ENCODE results near the gene CTRB2.
"Not testable (repeated sequence)": the region's sequence is repeated elsewhere in the genome, so short reads cannot be mapped to it uniquely, and the experiment has no call there.

CTRB2 gene

GRCh38 chr16:75225678-75226515 lies 18.9 kb upstream of the CTRB2 start:
- no peak for DNase-seq

DNA sequence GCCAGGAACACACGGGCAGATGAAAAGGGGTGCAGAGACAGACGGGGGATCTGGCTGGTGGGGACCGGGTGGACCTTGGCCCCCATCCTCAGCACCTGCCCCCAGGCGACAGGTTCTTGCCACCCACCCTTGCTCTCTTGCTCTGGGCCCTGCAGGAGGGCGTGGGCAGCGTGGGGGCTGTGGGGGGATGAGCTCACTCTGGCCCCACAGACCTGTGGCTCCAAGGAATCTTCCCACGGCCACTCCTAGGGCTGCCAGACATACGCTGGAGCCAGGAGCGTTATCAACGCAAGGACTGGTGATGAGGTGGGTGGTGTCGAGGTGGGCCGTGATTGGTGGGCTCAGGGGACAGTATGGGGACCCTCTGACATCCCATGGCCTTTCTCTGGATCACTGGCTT lies 18.1 kb upstream of the CTRB2 start:
- no peak for DNase-seq

DNA sequence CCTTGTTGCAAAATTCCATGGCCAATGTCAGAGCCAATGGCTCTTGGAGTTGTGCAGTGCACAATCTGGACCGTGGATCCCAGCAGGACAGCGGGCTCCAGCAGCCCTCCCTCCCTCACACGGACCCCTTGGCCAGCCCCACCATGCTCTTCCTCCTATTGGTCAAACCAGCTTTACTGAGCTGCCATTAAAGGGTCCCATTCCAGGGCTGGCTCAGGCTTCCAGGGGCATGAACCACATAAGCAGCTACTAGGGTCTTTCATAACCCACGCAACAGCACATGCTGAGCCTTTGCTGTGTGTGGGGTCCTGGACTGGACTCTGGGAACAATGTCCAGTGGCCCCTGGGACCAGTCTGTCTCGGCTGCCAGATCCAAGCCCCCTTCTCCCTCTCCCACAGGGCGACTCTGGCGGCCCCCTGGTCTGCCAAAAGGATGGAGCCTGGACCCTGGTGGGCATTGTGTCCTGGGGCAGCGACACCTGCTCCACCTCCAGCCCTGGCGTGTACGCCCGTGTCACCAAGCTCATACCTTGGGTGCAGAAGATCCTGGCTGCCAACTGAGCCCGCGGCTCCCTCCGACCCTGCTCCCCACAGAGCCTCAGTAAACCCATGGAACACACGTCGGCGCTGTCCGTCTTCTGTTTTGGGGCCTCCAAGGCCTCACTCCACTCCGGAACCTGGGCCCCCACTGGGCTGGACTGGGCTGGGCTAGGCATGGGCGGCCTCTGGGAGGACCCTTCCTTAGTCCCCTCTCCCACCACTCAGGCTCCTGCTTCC lies 17.5 kb upstream of the CTRB2 start:
- DNase-seq: no peak

- DNase-seq: not testable (repeated sequence)
Observed at GRCh38 chr16:75223129-75223528, 16.2 kb upstream of the CTRB2 start.

DNA sequence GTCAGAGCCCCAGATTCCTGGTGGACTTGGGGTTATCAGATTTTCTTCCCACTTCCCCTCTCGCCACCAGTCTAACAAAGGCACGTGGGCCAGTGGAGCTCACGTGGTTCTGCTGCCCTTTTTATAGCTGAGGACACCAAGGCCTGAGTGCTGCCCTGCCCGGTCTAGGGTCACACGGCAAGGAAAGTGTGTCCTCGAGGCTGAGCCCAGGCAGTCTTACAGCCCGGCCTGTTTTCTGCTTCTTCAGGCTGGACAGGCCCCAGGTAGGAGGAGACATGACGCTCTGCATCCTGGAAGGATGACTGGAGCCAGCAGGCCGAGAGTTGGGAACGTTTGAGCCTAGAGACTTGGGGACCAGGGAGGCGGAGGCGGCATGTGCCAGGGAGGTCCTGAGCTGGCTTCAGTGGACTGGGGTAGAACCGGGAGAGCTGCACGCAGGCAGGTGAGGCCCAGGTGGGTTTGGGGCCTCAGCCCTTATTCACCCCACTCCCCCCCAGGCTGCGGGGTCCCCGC lies 15.4 kb upstream of the CTRB2 start:
- DNase-seq: no peak

DNA sequence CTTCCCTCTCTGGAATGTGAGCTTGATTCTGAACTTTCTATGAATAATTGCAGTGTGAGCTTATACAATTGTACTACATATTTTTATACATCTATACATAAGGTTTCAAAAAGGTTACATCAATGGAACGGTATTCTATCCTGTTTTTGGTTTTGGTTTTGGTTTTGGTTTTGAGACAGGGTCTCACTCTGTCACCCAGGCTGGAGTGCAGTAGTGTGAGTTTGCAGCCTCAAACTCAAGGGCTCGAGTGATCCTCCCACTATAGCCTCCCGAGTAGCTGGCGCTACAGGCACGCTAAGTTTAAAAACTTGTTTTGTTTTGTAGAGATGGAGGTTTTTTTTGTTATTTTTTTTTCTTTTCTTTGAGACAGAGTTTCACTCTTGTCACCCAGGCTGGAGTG lies 12.9 kb upstream of the CTRB2 start:
- no peak for DNase-seq

- DNase-seq: no peak
Observed at GRCh38 chr16:75219088-75219487, 12.1 kb upstream of the CTRB2 start.

DNA sequence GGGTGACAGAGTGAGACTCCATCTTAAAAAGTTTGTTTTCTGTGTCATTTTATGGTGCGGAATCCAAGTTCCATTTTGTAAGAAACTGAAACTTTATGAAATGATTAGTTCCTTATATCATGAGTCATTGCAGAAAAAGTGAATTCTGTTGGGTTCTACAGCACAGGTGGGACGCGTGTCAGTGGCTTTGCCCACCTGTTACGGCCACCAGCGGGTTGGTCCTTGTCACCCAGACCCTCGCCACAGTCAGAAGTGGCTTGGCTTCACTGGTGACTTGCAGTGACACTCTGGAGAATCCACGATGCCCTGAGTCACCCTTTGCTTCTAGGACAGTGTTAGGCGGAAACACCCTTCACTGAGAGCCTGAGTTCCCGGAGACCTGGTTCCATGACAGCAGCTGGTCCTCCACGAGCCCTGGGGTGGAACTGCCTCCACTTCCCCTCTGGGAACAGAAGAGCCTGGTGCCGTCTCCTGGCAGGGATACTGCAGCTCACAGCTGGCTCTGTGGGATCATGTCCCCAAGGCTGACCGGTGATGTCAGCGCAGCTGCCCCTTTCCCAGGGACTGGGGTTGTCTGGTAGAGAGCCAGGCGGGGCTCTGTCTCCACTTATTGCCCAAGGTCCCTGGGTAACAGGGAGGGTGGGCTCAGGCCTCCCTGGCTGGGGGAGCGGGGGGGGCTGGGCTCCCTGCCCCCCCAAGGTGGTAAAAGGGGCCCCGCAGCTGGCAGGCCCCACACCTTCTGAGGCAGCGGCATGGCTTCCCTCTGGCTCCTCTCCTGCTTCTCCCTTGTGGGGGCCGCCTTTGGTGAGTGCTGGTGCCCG lies 11.5 kb upstream of the CTRB2 start, which contains the start of gene CTRB1:
Gene CTRB1, plus strand, starts transcription at position 733 of the 821 bp plus-strand sequence. Its CDS starts 20 bp downstream, at position 753.
- no peak for DNase-seq

DNA sequence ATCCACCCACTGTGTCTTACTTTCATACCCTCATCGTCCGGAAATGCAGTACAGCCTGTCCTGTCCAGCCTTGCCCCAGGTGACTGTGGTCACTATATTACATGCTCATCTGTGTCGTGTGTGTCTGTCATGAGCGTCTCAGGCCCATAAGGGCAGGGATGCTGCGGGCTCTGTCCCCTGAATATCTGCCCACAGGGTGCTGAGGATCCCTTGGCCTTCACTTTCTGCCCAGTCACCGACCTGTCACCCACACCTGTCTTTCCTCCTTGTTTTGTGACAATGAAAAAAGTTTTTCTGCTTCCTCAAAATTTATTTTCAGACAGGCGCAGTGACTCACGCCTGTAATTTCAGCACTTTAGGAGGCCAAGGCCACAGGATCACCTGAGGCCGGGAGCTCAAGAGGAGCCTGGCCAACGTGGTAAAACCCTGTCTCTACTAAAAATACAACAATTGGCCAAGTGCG lies 10.5 kb upstream of the CTRB2 start:
- no peak for DNase-seq

DNA sequence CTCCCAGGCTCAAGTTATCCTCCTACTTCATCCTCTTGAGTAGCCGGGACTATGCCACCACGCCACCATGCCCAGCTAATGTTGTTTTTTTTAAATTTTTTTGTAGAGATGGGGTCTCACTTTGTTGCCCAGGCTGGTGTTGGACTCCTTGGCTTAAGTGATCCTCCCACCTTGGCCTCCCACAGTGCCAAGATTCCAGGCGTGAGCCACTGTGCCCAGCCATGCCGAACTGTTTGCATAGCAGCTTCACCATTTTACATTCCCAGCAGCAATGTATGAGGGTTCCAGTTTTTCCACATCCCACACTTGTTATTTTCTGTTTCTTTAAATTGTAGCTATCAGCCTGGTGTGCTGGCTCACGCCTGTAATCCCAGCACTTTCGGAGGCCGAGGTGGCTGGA lies 9.6 kb upstream of the CTRB2 start:
- DNase-seq: no peak

DNA sequence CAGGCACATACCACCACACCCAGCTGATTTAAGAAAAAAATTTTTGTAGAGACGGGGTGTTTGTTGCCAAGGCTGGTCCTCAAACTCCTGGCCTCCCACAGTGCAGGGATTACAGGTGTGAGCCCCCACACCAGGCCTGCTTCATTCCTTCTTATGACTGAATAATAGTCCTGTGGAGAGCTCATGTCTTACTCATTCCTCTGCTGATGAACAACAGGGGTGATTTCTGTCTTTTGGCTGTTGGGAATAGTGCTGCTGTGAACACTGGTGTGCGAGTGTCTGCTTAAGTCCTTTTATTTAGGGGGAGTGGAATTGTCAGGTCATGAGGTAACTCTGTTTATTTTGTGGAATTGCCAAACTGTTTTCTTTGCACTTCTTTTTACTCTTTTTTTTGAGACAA lies 9.2 kb upstream of the CTRB2 start:
- no peak for DNase-seq

GRCh38 chr16:75211286-75211685 lies 4.3 kb upstream of the CTRB2 start:
- not testable (repeated sequence) for DNase-seq

- DNase-seq: no peak
Observed at GRCh38 chr16:75209944-75210343, 3.0 kb upstream of the CTRB2 start.

DNA sequence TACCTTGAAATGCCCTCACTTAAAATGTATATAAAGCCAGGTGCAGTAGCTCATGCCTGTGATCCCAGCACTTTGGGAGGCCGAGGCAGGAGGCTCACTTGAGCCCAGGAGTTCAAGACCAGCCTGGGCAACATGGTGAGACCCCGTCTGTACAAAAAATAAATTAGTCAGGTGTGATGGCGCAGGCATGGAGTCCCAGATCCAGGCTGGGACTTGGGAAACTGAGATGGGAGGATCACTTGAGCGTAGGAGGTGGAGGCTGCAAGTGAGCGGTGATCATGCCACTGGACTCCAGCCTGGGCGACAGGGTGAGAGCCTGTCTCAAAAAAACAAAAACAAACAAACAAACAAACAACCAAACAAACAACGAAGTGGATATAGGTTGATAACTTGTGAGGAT lies 2.6 kb upstream of the CTRB2 start:
- DNase-seq: not testable (repeated sequence)

GRCh38 chr16:75208861-75209505 lies 2.0 kb upstream of the CTRB2 start:
- DNase-seq: no peak

DNA sequence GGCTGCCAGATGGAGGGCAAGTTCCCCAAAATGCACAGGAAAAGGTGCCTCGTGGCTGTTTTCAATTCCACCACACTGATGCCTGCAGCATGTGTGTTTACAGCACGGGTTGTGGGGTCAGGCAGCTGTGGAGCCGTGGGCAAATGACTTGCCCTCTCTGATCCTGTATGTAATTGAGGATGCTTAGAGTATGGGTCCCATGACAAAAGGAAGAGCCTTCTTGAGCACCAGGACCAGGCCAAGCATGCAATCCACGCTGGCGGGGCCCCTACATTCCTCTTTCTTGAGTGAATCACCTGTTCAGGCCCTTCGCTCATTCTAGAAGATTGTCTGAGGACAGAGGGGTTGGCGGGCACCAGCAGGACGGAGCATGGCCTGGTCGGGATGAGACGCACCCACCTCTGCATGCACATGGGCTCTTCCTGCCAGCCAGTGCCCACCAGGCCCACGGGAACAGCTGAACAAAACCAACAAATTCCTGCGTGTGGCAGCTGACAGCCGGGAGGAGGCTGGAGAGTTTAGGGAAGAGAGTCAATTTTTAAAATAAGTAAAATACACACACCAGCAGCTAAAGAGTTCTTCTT lies 1.4 kb upstream of the CTRB2 start:
- no peak for DNase-seq

GRCh38 chr16:75207831-75208230 lies 870 bp upstream of the CTRB2 start:
- DNase-seq: no peak

GRCh38 chr16:75205961-75206748 lies 806 bp downstream of the CTRB2 start:
- not testable (repeated sequence) for DNase-seq

GRCh38 chr16:75205438-75205837 lies 1.5 kb downstream of the CTRB2 start:
- not testable (repeated sequence) for DNase-seq

DNA sequence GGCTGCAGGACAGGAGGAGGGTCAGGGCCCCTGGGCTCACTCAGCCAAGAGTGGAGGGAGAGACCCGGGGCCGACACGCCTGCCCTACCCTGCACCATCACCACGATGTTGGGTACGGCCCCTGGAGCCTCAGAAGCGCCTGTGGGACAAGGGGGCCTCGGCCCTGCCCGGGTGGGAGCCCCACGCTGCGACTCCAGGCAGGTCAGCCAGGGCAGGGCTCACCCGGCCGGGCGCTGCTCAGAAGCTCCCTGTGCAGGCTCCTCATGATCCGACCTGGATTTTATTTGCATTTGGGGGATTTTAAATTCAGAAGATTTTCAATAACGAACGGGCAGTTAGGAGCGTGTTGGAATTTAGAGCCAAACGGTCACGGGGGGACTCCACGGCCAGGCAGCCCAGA lies 2.1 kb downstream of the CTRB2 start:
- not testable (repeated sequence) for DNase-seq

DNA sequence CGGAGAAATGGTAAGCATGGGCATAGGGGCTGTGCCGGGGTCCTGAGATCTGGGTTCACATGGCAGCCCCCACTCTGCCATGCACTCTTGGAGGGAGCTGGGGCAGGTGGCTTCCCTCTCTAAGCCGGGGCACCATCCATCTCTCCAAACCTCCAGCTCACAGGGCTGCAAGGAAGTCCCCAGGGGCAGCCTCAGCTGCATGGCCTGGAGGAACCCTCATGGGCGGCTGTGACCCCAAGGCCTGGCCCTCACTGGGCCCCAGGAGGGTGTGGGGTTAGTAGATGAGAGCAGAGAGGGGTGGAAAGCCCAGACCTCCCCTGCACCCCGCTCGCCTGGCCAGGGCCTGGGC lies 2.6 kb downstream of the CTRB2 start:
- no peak for DNase-seq
